HepG2 (cell line): ENCODE data around the gene ING1. TPM values are rescaled to one million over a fixed set of nuclear protein-coding genes. Genes with fewer than 3 reads are reported as not detected.

Experiments used
- CHD2 ChIP-seq: IDR thresholded peaks from 2 replicates; pipeline ENCODE4 v1.6.1; 2011; ENCODE audit warnings: low read depth, low read length, improper control_type of control experiment
- ERF ChIP-seq: IDR thresholded peaks from 2 replicates; pipeline ENCODE4 v1.6.1; 2018; ENCODE audit warnings: missing biosample characterization, missing genetic modification reagents
- FOXA3 ChIP-seq: IDR thresholded peaks from 2 replicates; pipeline ENCODE4 v1.6.1; 2016; ENCODE audit warnings: missing genetic modification reagents, missing compliant biosample characterization
- HDAC6 ChIP-seq: fragments of 200-600 bp; sonication (generic); IDR thresholded peaks from 2 replicates; pipeline ENCODE4 v1.7.0; 2017; ENCODE audit warnings: mild to moderate bottlenecking, antibody characterized with exemption, low read length, low read depth
- JARID2 ChIP-seq: sonication (generic); formaldehyde crosslinking; IDR thresholded peaks from 2 replicates; pipeline ENCODE4 v1.8.1; 2023; ENCODE audit warnings: missing genetic modification reagents, inconsistent platforms; ENCODE audit not compliant: insufficient replicate concordance
- JUNB ChIP-seq: sonication (generic); formaldehyde crosslinking; IDR thresholded peaks from 2 replicates; pipeline ENCODE4 v1.8.0; 2022; ENCODE audit warnings: missing genetic modification reagents, mild to moderate bottlenecking, borderline replicate concordance
- PPARG ChIP-seq: conservative IDR thresholded peaks from 2 replicates; pipeline ENCODE4 v1.6.1; 2016; ENCODE audit warnings: missing biosample characterization, missing genetic modification reagents
- TRIM24 ChIP-seq: sonication (generic); formaldehyde crosslinking; IDR thresholded peaks from 2 replicates; pipeline ENCODE4 v1.8.0; 2022; ENCODE audit warnings: mild to moderate bottlenecking, missing genetic modification reagents
- YEATS2 ChIP-seq: sonication (generic); formaldehyde crosslinking; IDR thresholded peaks from 2 replicates; pipeline ENCODE4 v1.4.0; 2020; ENCODE audit warnings: missing genetic modification reagents, borderline replicate concordance
- ZFP1 ChIP-seq: IDR thresholded peaks from 2 replicates; pipeline ENCODE4 v1.6.1; 2016
- ZNF792 ChIP-seq: IDR thresholded peaks from 2 replicates; pipeline ENCODE4 v1.6.1; 2016
- ZNF850 ChIP-seq: sonication (generic); formaldehyde crosslinking; conservative IDR thresholded peaks from 2 replicates; pipeline ENCODE4 v1.9.0; 2021; ENCODE audit warnings: mild to moderate bottlenecking, missing genetic modification reagents
- polyA plus RNA-seq, 8 experiments: library from polyadenylated mRNA; depleted of rRNA in 3 of 8; stranded (reverse) in 7 of 8; unstranded in 1 of 8; fragments of >200 nt; fragmentation: Illumina TruSeq in 4 of 8; extraction: Trizol in 4 of 8; gene quantifications; 2 replicates each; pipeline versions ENCODE4 v1.2.1 to v1.2.3, GENCODE V29; 2011 to 2016; ENCODE audit warnings: low read depth in 4 of 8, missing spikeins in 1 of 8, mixed read lengths in 1 of 8; ENCODE audit not compliant: insufficient read depth in 1 of 8
- total RNA-seq, 5 experiments: library from RNA; depleted of rRNA; stranded (reverse); fragments of >200 nt; fragmentation: Illumina TruSeq; extraction: Trizol; gene quantifications; 2 replicates each; pipeline ENCODE4 v1.2.3, GENCODE V29; 2016; ENCODE audit warnings: low read depth in 1 of 5
- TF ChIP-seq, protein P1 (sequence below), 2 experiments: sonication (generic) in 1 of 2; formaldehyde crosslinking in 1 of 2; IDR thresholded peaks; 2 replicates each; pipeline versions ENCODE4 v1.4.0 to v1.6.1; 2018 to 2020; ENCODE audit warnings: missing genetic modification reagents in 2 of 2, borderline replicate concordance in 1 of 2, low read depth in 1 of 2, mild to moderate bottlenecking in 1 of 2, missing biosample characterization in 1 of 2
- TF ChIP-seq, protein P2 (sequence below): sonication (generic); formaldehyde crosslinking; IDR thresholded peaks from 2 replicates; pipeline ENCODE4 v1.4.0; 2020; ENCODE audit warnings: mild to moderate bottlenecking, missing genetic modification reagents
- TF ChIP-seq, protein P3 (sequence below): sonication (generic); formaldehyde crosslinking; IDR thresholded peaks from 2 replicates; pipeline ENCODE4 v1.4.0; 2020; ENCODE audit warnings: missing genetic modification reagents
- TF ChIP-seq, protein P4 (sequence below): sonication (generic); formaldehyde crosslinking; conservative IDR thresholded peaks from 2 replicates; pipeline ENCODE4 v1.8.0; 2022; ENCODE audit warnings: mild to moderate bottlenecking, moderate library complexity, missing genetic modification reagents
- TF ChIP-seq, protein P5 (sequence below): sonication (generic); formaldehyde crosslinking; IDR thresholded peaks from 2 replicates; pipeline ENCODE4 v1.4.0; 2020; ENCODE audit warnings: missing genetic modification reagents

ING1 gene
- total and polyA plus RNA-seq, 2 of the 13 experiments (the other 11 are each of a cell fraction or from before 2014, with no cell fraction given): 8.1 to 16.1 TPM

DNA sequence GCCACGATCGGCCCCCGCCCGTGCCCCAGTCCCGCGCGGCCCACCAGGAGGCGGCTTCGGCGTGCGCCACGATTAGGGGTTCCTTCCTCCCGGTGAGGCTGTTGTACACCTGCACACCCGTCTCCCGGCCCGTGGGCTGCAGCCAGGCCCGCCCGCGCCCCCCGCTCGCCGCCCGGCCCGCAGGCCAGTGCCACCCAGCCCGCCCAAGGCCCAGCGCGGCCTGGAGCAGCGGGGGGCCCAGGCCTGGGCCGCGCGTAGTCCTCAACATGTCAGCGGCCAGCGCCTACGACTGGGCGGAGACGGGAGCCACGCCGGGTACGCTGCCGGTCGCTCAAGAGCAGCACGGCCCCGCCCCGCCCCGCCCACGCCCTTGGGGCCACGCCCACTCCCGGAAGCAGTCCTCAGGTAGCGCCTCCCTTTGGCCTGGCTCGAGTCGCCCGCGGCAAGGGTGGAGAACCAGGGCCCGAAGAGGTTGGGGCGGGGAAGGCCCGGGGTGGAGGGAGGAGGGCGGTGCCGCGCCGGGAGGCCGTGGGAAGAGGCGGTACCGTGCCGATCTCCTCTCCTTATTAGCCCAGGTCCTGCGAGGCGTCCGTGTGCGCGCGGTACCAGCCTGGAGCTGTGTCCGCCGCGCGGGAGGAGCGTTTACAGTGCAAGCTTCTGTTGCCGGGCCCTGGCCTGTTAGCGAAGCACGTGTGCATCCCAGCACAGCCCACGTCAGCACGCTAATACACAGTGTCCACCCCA, 7.5 kb upstream of the ING1 start, which contains the start of gene CARS2 (continued):
- TF ChIP-seq, protein P1, sequence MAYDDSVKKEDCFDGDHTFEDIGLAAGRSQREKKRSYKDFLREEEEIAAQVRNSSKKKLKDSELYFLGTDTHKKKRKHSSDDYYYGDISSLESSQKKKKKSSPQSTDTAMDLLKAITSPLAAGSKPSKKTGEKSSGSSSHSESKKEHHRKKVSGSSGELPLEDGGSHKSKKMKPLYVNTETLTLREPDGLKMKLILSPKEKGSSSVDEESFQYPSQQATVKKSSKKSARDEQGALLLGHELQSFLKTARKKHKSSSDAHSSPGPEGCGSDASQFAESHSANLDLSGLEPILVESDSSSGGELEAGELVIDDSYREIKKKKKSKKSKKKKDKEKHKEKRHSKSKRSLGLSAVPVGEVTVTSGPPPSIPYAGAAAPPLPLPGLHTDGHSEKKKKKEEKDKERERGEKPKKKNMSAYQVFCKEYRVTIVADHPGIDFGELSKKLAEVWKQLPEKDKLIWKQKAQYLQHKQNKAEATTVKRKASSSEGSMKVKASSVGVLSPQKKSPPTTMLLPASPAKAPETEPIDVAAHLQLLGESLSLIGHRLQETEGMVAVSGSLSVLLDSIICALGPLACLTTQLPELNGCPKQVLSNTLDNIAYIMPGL (CRISPR knock-in tag; IDR thresholded peaks at IDR 0.05; ENCODE audit: borderline replicate concordance in 1 of 2, low read depth in 1 of 2): peak in 1 of 2 experiments; percentile 73; a peak in 2 of 4 replicates
- no peak for TF ChIP-seq FOXA3
- TF ChIP-seq TRIM24: no peak
- TF ChIP-seq JARID2 (CRISPR knock-in tag): no peak
- peak; percentile 41; the same call in 1 of the 2 replicates for TF ChIP-seq ERF (CRISPR knock-in tag)
- TF ChIP-seq, protein P2, sequence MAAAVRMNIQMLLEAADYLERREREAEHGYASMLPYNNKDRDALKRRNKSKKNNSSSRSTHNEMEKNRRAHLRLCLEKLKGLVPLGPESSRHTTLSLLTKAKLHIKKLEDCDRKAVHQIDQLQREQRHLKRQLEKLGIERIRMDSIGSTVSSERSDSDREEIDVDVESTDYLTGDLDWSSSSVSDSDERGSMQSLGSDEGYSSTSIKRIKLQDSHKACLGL (CRISPR knock-in tag): peak; percentile 86
- no peak for TF ChIP-seq JUNB (CRISPR knock-in tag)
- TF ChIP-seq, protein P3, sequence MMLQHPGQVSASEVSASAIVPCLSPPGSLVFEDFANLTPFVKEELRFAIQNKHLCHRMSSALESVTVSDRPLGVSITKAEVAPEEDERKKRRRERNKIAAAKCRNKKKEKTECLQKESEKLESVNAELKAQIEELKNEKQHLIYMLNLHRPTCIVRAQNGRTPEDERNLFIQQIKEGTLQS (CRISPR knock-in tag): no peak
- no peak for TF ChIP-seq ZNF850 (CRISPR knock-in tag)
- peak; percentile 68 for TF ChIP-seq ZNF792
- TF ChIP-seq, protein P4, sequence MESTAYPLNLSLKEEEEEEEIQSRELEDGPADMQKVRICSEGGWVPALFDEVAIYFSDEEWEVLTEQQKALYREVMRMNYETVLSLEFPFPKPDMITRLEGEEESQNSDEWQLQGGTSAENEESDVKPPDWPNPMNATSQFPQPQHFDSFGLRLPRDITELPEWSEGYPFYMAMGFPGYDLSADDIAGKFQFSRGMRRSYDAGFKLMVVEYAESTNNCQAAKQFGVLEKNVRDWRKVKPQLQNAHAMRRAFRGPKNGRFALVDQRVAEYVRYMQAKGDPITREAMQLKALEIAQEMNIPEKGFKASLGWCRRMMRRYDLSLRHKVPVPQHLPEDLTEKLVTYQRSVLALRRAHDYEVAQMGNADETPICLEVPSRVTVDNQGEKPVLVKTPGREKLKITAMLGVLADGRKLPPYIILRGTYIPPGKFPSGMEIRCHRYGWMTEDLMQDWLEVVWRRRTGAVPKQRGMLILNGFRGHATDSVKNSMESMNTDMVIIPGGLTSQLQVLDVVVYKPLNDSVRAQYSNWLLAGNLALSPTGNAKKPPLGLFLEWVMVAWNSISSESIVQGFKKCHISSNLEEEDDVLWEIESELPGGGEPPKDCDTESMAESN (CRISPR knock-in tag): peak; percentile 58; the same call in 1 of the 2 replicates
- TF ChIP-seq HDAC6: no peak
- peak; percentile 41; the same call in 1 of the 2 replicates for TF ChIP-seq CHD2
- TF ChIP-seq ZFP1 (CRISPR knock-in tag): 0 out of 2 replicates have a peak, but pooled peaks have one; percentile 35
- TF ChIP-seq, protein P5, sequence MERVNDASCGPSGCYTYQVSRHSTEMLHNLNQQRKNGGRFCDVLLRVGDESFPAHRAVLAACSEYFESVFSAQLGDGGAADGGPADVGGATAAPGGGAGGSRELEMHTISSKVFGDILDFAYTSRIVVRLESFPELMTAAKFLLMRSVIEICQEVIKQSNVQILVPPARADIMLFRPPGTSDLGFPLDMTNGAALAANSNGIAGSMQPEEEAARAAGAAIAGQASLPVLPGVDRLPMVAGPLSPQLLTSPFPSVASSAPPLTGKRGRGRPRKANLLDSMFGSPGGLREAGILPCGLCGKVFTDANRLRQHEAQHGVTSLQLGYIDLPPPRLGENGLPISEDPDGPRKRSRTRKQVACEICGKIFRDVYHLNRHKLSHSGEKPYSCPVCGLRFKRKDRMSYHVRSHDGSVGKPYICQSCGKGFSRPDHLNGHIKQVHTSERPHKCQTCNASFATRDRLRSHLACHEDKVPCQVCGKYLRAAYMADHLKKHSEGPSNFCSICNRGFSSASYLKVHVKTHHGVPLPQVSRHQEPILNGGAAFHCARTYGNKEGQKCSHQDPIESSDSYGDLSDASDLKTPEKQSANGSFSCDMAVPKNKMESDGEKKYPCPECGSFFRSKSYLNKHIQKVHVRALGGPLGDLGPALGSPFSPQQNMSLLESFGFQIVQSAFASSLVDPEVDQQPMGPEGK (CRISPR knock-in tag): no peak; the same call in 1 of the 2 replicates
- TF ChIP-seq PPARG (CRISPR knock-in tag): no peak
- TF ChIP-seq YEATS2 (CRISPR knock-in tag): peak; percentile 63; the same call in 1 of the 2 replicates
